Neural progenitor cell (in vitro differentiated cells): ENCODE data around the gene KIF26A. TPM values are rescaled to one million over a fixed set of nuclear protein-coding genes. Genes with fewer than 3 reads are reported as not detected.

ENCODE experiments used
- DNase-seq: peaks from one replicate; pipeline ENCODE4 v3.0.0-alpha.2; 2016; ENCODE audit warnings: low spot score
- H2AFZ ChIP-seq: fragments of 200-600 bp; sonication (generic); replicated peaks from 2 replicates; pipeline ENCODE4 v1.6.1; 2016; ENCODE audit warnings: antibody characterized with exemption
- H3F3A ChIP-seq: fragments of 200-600 bp; sonication (generic); 2 replicates; pipeline ENCODE4 v1.6.1; 2016; ENCODE audit warnings: antibody characterized with exemption, low read depth
- H3K27ac ChIP-seq: fragments of 200-600 bp; sonication (generic); 2 replicates; pipeline ENCODE4 v1.5.1; 2016; ENCODE audit warnings: mild to moderate bottlenecking
- H3K27me3 ChIP-seq: fragments of 200-600 bp; sonication (generic); 2 replicates; pipeline ENCODE4 v1.6.1; 2016; ENCODE audit warnings: mild to moderate bottlenecking, moderate library complexity
- H3K36me3 ChIP-seq: fragments of 200-600 bp; sonication (generic); 2 replicates; pipeline ENCODE4 v1.5.1; 2016
- H3K4me1 ChIP-seq: fragments of 200-600 bp; sonication (generic); 2 replicates; pipeline ENCODE4 v1.6.1; 2016; ENCODE audit warnings: mixed run types
- H3K4me2 ChIP-seq: fragments of 200-600 bp; sonication (generic); 2 replicates; pipeline ENCODE4 v1.6.1; 2016
- H3K4me3 ChIP-seq: fragments of 200-600 bp; sonication (generic); 2 replicates; pipeline ENCODE4 v1.5.1; 2016
- H3K79me2 ChIP-seq: fragments of 200-600 bp; sonication (generic); 2 replicates; pipeline ENCODE4 v1.6.1; 2016; ENCODE audit warnings: low read depth
- H3K9ac ChIP-seq: fragments of 200-600 bp; sonication (generic); 2 replicates; pipeline ENCODE4 v1.6.1; 2016
- H3K9me3 ChIP-seq: fragments of 200-600 bp; sonication (generic); 2 replicates; pipeline ENCODE4 v1.5.1; 2016; ENCODE audit warnings: low read depth
- H4K20me1 ChIP-seq: fragments of 200-600 bp; sonication (generic); 2 replicates; pipeline ENCODE4 v1.6.1; 2016; ENCODE audit warnings: low read depth
- H3K27ac Mint-ChIP-seq: 3 replicates; pipeline ENCODE4 v1.8.0; 2021; ENCODE audit warnings: mixed read lengths
- H3K27me3 Mint-ChIP-seq: 2 replicates; pipeline ENCODE4 v1.8.0; 2022; ENCODE audit warnings: low read depth, mild to moderate bottlenecking, inconsistent platforms, moderate library complexity, mixed read lengths; ENCODE audit not compliant: insufficient read depth
- H3K36me3 Mint-ChIP-seq: 3 replicates; pipeline ENCODE4 v1.8.0; 2021; ENCODE audit warnings: mixed read lengths
- H3K4me1 Mint-ChIP-seq: 3 replicates; pipeline ENCODE4 v1.8.0; 2021; ENCODE audit warnings: mixed read lengths
- H3K4me3 Mint-ChIP-seq: 3 replicates; pipeline ENCODE4 v1.8.0; 2021; ENCODE audit warnings: mild to moderate bottlenecking, moderate library complexity, mixed read lengths
- H3K9me3 Mint-ChIP-seq: 3 replicates; pipeline ENCODE4 v1.8.0; 2020; ENCODE audit warnings: mixed read lengths
- CTCF ChIP-seq: fragments of 200-600 bp; sonication (generic); IDR thresholded peaks from 2 replicates; pipeline ENCODE4 v1.5.1; 2017; ENCODE audit warnings: antibody characterized with exemption, mild to moderate bottlenecking
- EZH2 ChIP-seq: fragments of 200-600 bp; sonication (generic); IDR thresholded peaks from 2 replicates; pipeline ENCODE4 v1.6.1; 2017; ENCODE audit warnings: antibody characterized with exemption, mild to moderate bottlenecking, moderate library complexity
- EZH2phosphoT487 ChIP-seq: fragments of 200-600 bp; sonication (generic); IDR thresholded peaks from 2 replicates; pipeline ENCODE4 v1.6.1; 2017; ENCODE audit warnings: antibody characterized with exemption
- total RNA-seq: library from RNA; depleted of rRNA; stranded (reverse); fragments of >200 nt; gene quantifications from 2 replicates; pipeline ENCODE4 v1.2.3, GENCODE V29; 2015; ENCODE audit warnings: low replicate concordance

Gene KIF26A
- total RNA-seq, 1 donor from 2014 or later: 6.1 TPM

- H3K36me3 Mint-ChIP-seq: no peaks in the 10 kb centered on the region
- no peaks in the 10 kb centered on the region for H3K9me3 Mint-ChIP-seq
- peaks cover 2% of the 10 kb centered on the region for H3K4me1 Mint-ChIP-seq
- no peak overlapping the region for H3K4me2 ChIP-seq
- no peak overlapping the region for H2AFZ ChIP-seq
- H3K4me1 ChIP-seq: peaks cover 3% of the 10 kb centered on the region
- no peaks in the 10 kb centered on the region for H3K79me2 ChIP-seq
- H3K9ac ChIP-seq: no peak overlapping the region
- no peak overlapping the region for H3K27ac Mint-ChIP-seq
- H3K4me3 ChIP-seq: no peak overlapping the region
- H3F3A ChIP-seq: no peaks in the 10 kb centered on the region
- TF ChIP-seq CTCF: no peak
- no peak for TF ChIP-seq EZH2phosphoT487
- TF ChIP-seq EZH2: no peak
- H3K27me3 Mint-ChIP-seq: peaks cover 3% of the 10 kb centered on the region
- DNase-seq: no peak
- H3K4me3 Mint-ChIP-seq: no peak overlapping the region
- no peak overlapping the region for H3K27ac ChIP-seq
- no peaks in the 10 kb centered on the region for H3K27me3 ChIP-seq
- no peaks in the 10 kb centered on the region for H3K9me3 ChIP-seq
- no peaks in the 10 kb centered on the region for H4K20me1 ChIP-seq
- H3K36me3 ChIP-seq: no peaks in the 10 kb centered on the region
Observed at GRCh38 chr14:104096318-104096717, 42.1 kb upstream of the KIF26A start.

- Histone ChIP-seq H3K4me1 (peaks cover 3% of the 10 kb centered on the region), H3K4me3 (no peak overlapping the region), H3K79me2 (no peaks in the 10 kb centered on the region), H3K36me3 (no peaks in the 10 kb centered on the region), H3K4me2 (no peak overlapping the region), H3K27ac (no peak overlapping the region), H3K27me3 (no peaks in the 10 kb centered on the region), H3F3A (no peaks in the 10 kb centered on the region), H4K20me1 (no peaks in the 10 kb centered on the region), H3K9ac (no peak overlapping the region), H3K9me3 (no peaks in the 10 kb centered on the region), H2AFZ (no peak overlapping the region)
- no peak overlapping the region for H3K27ac Mint-ChIP-seq
- no peaks in the 10 kb centered on the region for H3K9me3 Mint-ChIP-seq
- no peak overlapping the region for H3K4me3 Mint-ChIP-seq
- no peaks in the 10 kb centered on the region for H3K36me3 Mint-ChIP-seq
- peaks cover 2% of the 10 kb centered on the region for H3K4me1 Mint-ChIP-seq
- peak; percentile 56 for DNase-seq
- H3K27me3 Mint-ChIP-seq: peaks cover 3% of the 10 kb centered on the region
- no peak for TF ChIP-seq EZH2
- peak; percentile 45 for TF ChIP-seq CTCF
Observed at GRCh38 chr14:104096751-104097700, 41.4 kb upstream of the KIF26A start.

- Histone ChIP-seq H3K4me1 (peaks cover 3% of the 10 kb centered on the region), H3F3A (no peaks in the 10 kb centered on the region), H3K27ac (no peak overlapping the region), H3K9me3 (no peaks in the 10 kb centered on the region), H3K4me3 (no peak overlapping the region), H3K27me3 (no peaks in the 10 kb centered on the region), H2AFZ (no peak overlapping the region), H3K9ac (no peak overlapping the region), H4K20me1 (no peaks in the 10 kb centered on the region), H3K36me3 (no peaks in the 10 kb centered on the region), H3K79me2 (no peaks in the 10 kb centered on the region), H3K4me2 (no peak overlapping the region)
- Mint-ChIP-seq H3K27me3 (peaks cover 3% of the 10 kb centered on the region), H3K27ac (no peak overlapping the region), H3K36me3 (no peaks in the 10 kb centered on the region), H3K4me1 (peaks cover 2% of the 10 kb centered on the region), H3K9me3 (no peaks in the 10 kb centered on the region), H3K4me3 (no peak overlapping the region)
- no peak for DNase-seq
- TF ChIP-seq EZH2phosphoT487 (no peak), CTCF (no peak), EZH2 (no peak)
Observed at GRCh38 chr14:104098272-104099095, 39.9 kb upstream of the KIF26A start.
